ELF-1 (cell line): ENCODE measurements around the gene MSRB1.
"Not testable (repeated sequence)": the region's sequence is repeated elsewhere in the genome, so short reads cannot be mapped to it uniquely, and the experiment has no call there.

Experiments
- DNase-seq: peaks from one replicate; pipeline ENCODE4 v3.0.0-alpha.2; 2016; ENCODE audit warnings: low read depth, low spot score

The MSRB1 gene

GRCh38 chr16:1962161-1963153, 19.5 kb upstream of the MSRB1 start:
- peak; percentile 34 for DNase-seq

DNA sequence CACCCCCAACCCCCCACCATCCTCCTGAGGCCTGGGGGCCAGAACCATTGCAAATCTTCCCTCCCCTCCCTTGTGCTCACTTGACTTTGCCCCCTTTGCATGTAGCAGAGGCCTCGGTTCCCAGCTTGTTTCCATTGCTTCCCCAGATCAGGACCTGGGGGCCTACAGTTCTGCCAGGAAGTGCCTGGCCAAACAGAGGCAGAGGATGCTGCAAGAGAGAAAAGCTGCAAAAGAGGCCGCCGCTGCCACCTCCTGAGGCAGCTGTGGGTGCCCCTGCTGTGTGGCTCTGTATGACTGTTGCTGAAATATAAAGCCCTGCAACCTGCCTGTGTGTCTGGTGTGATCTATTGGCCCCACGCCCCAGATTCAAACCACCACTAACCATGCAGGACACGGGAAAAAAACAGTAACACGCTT, 18.7 kb upstream of the MSRB1 start:
- DNase-seq: peak; percentile 67

DNA sequence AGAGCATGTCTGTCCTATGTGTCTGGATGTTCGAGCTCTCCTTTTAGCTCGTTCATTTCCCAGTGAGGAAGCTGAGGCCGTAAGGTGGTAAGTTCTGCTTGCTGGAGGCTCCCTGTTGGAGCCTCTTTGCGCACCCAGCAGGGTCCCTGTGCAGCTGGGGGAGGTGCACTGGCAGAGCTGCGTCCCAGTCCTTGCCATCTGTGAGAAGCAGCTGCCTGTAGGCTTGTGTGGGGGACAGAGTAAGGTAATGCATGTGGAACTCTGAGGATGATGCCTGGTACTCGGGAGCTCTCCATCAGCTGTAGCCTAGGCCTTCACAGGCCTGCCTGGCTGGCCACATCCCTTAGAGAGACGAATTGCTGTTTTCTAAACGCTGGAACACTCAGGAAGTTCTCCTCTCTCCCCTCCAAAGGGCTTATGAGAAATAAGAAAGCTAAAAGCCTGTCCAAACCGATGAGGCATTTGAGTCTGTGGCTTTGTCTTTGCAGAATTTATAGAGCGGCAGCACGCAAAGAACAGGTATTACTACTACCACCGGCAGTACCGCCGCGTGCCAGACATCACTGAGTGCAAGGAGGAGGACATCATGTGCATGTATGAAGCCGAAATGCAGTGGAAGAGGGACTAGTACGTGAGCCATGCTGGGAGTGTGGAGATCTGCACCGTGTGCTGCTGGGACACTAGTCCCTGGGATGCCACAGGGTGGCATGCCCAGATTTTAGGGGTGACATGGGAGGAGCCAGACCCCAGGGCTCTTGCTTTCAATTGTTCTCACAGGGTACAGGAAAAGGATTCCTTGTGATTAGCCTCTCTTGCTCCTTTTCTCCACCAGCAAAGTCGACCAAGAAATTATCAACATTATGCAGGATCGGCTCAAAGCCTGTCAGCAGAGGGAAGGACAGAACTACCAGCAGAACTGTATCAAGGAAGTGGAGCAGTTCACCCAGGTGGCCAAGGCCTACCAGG, 17.9 kb upstream of the MSRB1 start:
- DNase-seq: peak; percentile 82

DNA sequence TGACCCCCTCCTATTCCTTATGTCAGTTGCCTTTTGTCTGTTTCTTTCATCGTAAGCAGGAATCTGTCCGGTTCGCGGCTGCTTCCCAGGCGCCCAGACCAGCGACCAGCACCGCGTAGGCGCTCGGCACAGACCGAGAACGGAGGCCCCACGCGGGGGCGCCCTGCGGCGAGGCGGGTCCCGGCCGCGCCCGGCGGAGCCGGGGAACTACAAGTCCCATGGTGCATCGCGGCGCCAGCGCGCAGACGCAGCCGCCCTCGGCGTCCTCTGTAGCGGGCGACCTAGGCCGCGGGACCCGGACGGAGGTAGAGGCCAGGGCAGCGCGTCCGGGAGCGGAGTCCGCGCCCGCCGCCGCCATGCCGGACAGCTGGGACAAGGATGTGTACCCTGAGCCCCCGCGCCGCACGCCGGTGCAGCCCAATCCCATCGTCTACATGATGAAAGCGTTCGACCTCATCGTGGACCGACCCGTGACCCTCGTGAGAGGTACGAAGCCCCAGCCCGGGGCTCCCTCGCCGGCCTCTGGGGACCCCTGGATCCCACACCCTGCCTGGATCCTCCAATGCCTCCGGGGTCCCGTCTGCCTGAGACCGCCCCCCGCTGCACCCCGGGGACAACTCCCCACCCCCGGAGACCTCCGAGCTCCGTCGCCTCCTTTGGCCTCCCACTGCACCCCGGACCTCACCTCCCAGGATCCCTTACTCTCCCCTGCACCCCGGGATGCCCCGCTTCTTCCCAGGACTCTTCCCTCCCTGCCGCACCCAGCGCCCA, 16.5 kb upstream of the MSRB1 start, which contains the start of gene NDUFB10:
Gene NDUFB10, plus strand, starts transcription at position 270 of the 771 bp plus-strand sequence. Its CDS starts 87 bp downstream, at position 357.
- peak; percentile 94 for DNase-seq

- peak; percentile 14 for DNase-seq
Measured at GRCh38 chr16:1958715-1959268, 15.8 kb upstream of the MSRB1 start.

GRCh38 chr16:1958143-1958491, 15.1 kb upstream of the MSRB1 start:
- DNase-seq: not testable (repeated sequence)

GRCh38 chr16:1957434-1958142, 14.6 kb upstream of the MSRB1 start:
- DNase-seq: not testable (repeated sequence)

GRCh38 chr16:1953734-1954133, 10.7 kb upstream of the MSRB1 start:
- no peak for DNase-seq

DNA sequence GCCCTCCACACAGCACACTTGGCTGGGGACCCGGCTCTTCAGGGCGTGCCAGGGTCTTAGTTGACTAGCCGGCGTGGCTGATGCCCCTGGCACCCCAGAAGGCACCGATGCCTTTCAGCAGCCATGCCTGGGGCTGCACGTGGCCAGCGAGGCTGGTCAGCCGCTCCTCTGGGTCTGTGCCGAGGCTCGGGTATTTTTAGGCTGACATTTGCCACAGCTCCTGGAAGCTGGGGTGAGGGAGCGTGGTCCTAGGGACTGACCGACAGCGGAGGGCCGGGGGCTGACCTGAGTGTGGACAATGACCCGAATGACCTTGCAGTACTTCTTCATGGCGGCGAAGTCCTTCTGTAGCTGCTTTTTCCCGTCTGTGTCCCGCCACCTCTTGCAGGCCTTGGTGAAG, 7.6 kb upstream of the MSRB1 start:
- DNase-seq: no peak

- no peak for DNase-seq
Measured at GRCh38 chr16:1950047-1950446, 7.0 kb upstream of the MSRB1 start.

GRCh38 chr16:1949507-1949906, 6.5 kb upstream of the MSRB1 start:
- no peak for DNase-seq

DNA sequence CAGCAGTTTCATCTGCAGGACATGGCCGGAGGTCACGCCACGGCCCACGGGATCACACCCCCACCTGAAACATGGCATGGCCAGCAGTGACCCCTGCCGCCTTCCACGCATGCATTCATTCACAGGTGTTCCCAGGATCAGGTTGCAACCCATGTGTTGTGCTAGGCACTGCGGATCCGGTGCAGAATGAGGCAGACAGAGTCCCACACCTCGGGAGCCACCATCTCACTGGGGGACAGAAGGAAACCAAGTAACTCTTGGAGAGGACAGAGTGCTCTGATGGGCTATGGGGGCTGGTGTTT, 4.3 kb upstream of the MSRB1 start:
- no peak for DNase-seq

DNA sequence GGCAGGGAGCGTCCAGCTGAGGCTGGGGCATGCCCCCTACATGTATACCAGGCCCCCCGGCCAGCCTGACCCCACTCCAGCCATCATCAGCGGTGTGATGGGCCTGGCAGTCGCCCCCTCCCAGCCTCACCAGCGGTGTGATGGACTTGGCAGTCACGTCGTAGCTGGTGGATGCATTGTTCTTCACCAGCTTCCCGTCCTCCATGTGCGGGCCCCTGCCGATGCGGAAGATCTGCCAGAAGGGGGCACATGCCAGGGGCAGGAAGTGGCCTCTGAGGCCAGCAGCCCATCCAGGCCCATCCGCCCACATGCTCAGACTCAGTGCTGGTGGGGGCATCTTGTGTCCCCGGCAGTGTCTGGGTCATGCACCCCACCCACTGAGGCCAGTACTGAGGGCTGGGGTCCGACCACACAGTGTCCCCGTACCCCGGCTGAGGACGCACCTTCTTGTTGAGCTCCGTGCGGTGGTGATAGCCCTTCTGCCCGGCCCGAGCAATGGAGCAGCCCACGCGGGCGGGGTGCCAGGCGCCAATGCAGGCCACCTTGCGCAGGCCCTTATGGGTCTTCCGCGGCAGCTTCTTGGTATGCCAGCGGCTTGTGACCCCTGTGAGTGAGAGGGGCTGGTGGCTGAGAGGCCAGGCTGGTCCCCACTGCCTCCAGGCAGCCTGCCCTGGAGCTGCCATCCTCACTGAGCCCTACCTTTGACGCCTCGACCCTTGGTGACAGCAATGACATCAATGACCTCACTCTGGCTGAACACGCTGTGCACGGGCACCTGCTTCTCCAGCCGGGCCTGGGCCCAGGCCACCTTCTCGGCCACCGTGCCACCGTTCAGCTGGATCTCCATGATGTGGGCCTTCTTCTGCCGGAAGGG, 3.7 kb upstream of the MSRB1 start:
- DNase-seq: no peak

DNA sequence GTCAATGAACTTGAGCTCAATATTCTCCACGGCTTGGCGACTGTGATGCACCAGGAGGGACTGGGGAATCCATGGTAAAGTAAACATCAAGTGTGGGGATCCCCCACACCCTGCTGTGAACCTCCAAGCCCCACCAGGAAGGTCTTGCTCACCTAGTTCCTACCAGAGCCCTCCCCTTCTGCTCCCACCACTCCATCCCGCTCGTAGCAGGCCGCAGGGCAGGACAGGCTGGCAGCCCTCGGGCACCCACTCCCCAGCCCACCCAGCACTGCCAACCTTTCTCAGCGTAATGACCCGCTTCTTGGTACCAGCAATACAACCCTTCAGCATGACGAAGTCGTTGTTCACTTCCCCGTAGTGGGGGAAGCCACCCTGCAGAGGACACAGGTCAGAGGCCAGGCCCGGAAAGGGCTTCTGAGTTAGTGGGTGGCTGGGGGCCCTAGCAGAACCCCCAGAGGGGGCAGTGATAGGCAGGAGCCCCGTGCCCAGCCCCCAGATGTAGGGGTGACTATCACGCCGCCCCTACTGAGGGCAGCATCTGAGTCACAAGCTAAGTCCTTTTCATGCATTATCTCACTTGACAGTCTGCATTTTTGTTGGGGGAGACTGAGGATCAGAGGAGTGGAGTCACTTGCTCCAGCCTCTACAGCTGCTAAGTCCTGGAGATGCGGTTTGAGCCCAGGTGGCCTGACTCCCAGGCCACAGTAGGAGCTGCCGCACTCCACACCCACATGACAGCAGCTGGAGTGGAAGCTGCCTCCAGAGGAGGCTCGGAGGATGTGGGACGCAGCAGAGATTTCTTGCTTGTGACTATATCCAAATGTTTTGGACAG, 2.8 kb upstream of the MSRB1 start:
- DNase-seq: no peak

- DNase-seq: no peak
Measured at GRCh38 chr16:1944612-1945199, 1.7 kb upstream of the MSRB1 start.

DNA sequence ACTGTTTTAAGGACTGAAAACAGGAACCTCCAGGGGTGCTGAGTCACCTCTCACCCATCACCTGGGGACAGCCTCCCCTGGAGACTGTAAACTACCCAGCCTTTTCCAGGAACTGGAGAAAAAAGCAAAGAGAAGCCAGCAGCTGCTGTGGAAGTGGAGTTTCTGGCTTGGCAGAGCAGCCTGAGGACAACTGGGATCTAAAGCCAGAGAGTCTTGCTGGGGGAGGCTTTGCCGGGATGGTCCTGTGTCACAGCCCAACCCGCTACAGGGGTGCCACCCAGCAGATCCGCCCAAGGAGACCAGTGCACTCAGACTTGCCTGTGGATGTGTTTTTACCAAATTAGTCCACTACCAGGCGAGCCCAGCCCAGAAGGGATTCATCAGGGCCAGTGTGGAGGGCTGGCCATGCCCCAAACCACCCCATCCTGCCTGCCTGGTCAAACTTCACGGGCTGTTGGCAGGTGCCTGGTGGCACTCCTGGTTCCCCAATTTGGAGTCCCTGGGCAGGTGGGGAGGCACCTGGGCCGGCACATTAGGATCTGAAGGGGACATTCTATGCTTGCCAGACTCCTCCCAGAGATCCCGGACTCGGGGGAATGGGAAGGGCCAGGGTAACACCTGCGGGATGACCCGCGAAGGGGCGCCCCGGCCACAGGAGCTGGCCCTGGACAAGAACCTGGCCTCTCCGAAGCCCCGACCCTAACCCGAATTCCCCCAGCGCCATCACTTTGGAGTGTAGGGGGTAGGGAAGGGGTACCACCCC, 771 bp downstream of the MSRB1 start:
- DNase-seq: peak; percentile 56
